Measurements from ENCODE around the gene LDHB.
"Not testable (repeated sequence)": the region's sequence is repeated elsewhere in the genome, so short reads cannot be mapped to it uniquely, and the experiment has no call there.

The LDHB gene

GRCh38 chr12:21657326-21658077 lies at the start of gene LDHB:
LDHB (minus strand) TSS chr12:21657842; CDS start chr12:21654671, 3,171 bp downstream.
- DNase-seq: peak; percentile 83

DNA sequence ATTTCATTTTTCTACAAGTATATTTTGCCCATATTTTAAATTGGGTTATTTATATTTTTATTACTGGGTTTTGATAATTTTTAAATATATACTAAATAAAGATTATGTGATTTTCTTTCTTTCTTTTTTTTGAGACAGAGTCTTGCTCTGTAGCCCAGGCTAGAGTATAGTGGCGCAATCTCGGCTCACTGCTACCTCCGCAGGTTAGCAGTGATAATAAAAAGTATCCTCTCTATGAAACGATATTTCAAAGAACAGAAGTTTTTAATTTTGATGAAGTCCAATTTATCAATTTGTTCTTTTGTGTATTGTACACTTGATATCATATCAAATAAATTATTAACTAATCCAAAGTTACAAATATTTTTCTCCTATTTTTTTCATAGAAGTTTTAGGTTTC lies 47.2 kb upstream of the LDHB start:
- DNase-seq: no peak

DNA sequence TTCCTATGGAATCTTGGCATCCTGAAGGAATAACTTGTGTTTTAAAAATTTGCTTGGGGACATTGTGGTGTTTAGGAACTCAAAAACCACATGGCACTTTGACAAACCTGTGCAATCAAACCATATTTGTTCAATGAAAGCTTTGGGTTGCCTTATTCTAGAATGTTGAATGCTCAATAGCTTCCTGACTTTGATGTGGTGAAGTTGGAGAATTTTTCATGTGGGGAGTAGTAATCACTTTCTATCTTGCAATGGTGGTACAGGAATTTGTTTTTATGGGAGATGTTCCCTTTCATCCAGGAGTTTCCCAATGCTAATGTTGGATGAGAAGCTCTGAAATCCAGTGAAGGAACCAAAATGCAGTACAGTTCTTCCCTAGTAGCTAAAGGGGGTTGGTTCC lies 42.2 kb upstream of the LDHB start:
- DNase-seq: no peak

DNA sequence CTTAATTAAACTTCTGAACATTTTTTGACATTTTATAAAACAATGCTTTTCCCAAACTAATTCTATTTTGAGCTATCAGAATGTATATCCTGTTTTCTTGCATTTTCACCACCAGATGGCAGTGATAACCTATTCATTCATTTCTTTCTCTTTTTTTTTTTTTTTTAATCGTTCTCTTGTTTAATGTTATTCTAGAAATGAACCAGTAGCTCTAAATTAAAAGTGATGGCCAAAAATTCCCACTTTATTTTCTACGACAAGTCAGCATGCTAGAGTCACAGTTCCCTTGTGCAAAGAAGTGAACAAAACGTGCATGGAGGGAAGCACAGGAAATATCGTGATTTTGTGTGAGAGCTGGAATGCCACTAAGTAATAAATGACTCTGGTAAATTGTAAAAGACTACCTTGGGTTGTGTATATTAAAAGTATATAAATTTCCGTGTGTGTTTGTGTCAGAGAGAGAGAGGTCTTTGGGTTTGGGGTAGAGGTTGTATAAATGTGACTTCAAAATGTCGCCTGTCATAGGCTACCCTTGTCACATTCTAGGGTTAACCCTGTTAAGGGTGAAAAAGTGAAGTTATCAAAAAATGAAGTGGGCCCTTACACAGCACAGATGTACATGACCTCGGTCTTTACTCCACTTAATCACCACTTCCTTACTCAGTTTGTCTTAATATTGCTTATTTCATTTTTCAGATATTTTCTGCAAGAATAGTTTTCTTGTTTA lies 40.4 kb upstream of the LDHB start:
- DNase-seq: no peak

- no peak for DNase-seq
These were observed 39.0 kb upstream of the LDHB start for GRCh38 chr12:21696625-21697024.

- DNase-seq: no peak
These were observed 38.3 kb upstream of the LDHB start for GRCh38 chr12:21695986-21696385.

- DNase-seq: no peak
These were observed 37.0 kb upstream of the LDHB start for GRCh38 chr12:21694660-21695059.

- DNase-seq: no peak
These were observed 33.9 kb upstream of the LDHB start for GRCh38 chr12:21691515-21691914.

GRCh38 chr12:21690704-21691368 lies 33.2 kb upstream of the LDHB start:
- no peak for DNase-seq

DNA sequence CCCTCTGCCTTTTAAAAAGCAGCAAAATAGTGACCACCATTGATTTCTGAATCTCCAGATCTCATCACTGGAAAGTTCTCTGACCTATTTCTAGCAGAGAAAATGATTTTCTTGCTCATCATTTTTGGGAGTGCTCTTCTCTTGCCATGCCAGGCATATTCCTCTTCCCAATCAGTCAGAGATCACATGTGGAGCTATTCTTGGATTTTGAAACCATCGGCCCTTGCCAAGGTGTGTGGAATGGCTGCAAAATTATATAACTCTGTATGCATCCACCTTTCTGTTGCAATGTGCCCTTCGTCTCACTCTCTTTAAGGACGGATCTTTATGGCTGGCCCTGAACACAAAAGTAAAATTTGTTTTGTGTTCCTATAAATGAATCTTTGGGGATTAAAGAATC lies 25.5 kb upstream of the LDHB start:
- DNase-seq: no peak

GRCh38 chr12:21678959-21679358 lies 21.3 kb upstream of the LDHB start:
- DNase-seq: no peak

DNA sequence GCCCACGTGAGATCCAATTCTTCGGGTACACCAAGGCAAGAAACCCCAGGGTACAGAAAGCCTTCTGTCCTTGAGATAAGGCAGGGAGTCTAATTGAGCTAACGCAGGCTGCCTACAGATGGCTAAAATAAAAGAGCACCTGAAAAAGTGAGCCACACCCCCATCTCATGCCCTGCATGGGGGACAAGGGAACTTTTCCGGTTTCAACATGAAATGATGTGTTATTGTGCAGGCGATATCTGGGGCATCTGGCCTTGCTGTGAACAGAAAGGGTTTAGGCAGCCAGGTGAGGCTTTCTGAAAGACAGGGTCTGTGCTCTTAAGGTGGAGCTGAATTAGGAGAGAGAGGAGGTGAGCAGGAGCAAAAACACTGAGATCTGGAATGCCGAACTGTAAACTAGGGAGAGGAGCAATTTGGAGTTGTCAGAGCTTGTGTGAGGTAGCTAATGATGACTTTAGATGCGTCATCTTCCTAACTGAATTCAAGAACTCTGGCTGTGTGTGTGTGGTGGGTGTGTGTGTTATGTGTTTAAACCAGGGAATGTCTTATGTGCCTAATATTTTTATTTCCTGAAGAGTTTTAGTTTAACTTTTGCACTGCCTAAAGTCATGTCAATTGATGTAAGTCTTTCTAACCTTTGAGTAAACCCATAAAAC lies 20.1 kb upstream of the LDHB start:
- DNase-seq: no peak

GRCh38 chr12:21677204-21677603 lies 19.6 kb upstream of the LDHB start:
- no peak for DNase-seq

GRCh38 chr12:21676776-21677175 lies 19.1 kb upstream of the LDHB start:
- no peak for DNase-seq

- no peak for DNase-seq
These were observed 18.0 kb upstream of the LDHB start for GRCh38 chr12:21675641-21676040.

GRCh38 chr12:21675096-21675495 lies 17.5 kb upstream of the LDHB start:
- no peak for DNase-seq

DNA sequence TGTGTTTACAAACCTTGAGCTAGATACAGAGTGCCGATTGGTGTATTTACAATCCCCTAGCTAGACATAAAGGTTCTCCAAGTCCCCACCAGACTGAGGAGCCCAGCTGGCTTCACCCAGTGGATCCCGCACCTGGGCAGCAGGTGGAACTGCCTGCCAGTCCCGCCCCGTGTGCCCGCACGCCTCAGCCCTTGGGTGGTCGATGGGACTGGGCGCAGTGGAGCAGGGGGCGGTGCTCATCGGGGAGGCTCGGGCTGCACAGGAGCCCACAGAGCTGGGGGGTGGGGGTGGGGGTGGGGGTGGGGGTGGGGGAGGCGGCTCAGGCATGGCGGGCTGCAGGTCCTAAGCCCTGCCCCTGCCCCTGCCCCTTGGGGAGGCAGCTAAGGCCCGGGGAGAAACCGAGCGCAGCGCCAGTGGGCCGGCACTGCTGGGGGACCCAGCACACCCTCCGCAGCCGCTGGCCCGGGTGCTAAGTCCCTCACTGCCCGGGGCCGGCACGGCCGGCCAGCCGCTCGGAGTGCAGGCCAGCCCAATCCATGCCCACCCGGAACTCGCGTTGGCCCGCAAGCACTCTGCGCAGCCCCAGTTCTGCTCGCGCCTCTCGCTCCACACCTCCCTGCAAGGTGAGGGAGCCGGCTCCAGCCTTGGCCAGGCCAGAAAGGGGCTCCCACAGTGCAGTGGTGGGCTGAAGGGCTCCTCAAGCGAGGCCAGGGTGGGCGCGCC lies 16.3 kb upstream of the LDHB start:
- not testable (repeated sequence) for DNase-seq

GRCh38 chr12:21672146-21672545 lies 14.5 kb upstream of the LDHB start:
- DNase-seq: no peak

DNA sequence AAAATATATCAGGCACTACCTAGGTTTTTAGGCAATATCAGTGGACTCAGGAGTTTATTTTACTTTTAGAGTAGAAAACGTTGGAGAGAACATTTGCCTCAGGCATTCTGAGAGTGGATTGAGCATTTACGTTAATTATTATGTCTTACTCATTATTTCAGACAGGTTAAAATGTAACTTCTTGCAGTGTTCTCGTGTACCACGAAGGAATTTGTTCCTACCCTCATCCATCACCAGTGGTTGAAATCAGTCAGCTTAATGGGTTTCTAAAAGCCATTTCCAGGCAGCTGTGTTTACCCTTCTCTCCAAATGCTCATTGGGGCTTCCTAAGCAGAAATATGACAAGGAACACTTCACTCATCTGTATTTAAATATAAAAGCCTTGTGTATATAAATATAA lies 9.1 kb upstream of the LDHB start:
- no peak for DNase-seq

DNA sequence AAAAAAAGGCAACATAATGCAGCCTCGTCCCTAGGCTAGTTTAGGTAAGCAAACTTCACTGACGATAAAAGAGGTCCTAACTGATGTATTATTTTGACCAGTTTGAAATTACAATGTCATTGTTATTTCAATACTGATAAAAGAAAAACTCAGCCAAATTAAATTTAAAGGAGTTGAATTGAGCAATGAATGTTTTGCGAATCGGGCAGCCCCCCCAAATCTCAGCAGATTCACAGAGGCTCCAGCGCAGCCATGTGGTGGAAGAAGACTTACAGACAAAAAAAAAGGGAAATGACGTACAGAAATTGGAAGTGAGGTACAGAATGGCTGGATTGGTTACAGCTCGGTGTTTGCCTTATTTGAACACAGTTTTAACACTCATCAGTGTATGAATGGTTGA lies 8.2 kb upstream of the LDHB start:
- no peak for DNase-seq

DNA sequence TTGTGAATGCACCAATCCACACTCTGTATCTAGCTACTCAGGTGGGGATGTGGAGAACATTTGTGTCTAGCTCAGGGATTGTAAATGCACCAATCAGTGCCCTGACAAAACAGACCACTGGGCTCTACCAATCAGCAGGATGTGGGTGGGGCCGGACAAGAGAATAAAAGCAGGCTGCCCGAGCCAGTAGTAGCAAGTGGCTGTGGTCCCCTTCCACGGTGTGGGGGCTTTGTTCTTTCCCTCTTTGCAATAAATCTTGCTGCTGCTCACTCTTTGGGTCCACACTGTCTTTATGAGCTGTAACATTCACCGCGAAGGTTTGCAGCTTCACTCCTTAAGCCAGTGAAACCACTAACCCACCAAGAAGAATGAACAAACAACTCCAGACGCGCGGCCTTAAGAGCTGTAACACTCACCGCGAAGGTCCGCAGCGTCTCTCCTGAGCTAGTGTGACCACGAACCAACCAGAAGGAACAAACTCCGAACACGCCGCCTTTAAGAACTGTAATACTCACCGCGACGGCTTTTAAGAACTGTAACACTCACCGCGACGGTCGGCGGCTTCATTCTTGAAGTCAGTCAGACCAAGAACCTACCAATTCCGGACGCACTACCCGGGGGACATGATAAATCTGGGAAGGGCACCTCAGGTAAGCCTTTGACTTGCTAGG lies 4.6 kb upstream of the LDHB start:
- no peak for DNase-seq

Data from NCI-H226 (cell line).